HepG2 (cell line): ENCODE data around the gene ZFHX3. TPM values are rescaled to one million over a fixed set of nuclear protein-coding genes. Genes with fewer than 3 reads are reported as not detected.
"Not testable (repeated sequence)": the region's sequence is repeated elsewhere in the genome, so short reads cannot be mapped to it uniquely, and the experiment has no call there.

Source experiments
- ATAC-seq: fragments of 200-7000 bp; cut with Tn5 transposase; 3 replicates; pipeline ENCODE4 v1.9.1; 2020; ENCODE audit warnings: mild to moderate bottlenecking, moderate library complexity
- BruUV-seq: library from RNA; stranded (reverse); fragments of 400-500 nt; replicated peaks from 2 replicates; lab custom pipeline; 2021; lab: Mats Ljungman, UMichigan
- CTCF ChIA-PET: fragments of 300-600 bp; formaldehyde crosslinking; extraction: SDS; loops from one replicate; lab custom pipeline; 2021; ENCODE audit warnings: low total read pairs, inconsistent platforms, low intra/inter-chr PET ratio; lab: Yijun Ruan, JAX
- POLR2A ChIA-PET: fragments of 350-600 bp; sonication (Branson Sonifier 250); formaldehyde crosslinking; loops from one replicate; lab custom pipeline; 2020; ENCODE audit warnings: antibody characterized with exemption, inconsistent platforms; lab: Yijun Ruan, JAX
- DNase-seq: peaks from one replicate; pipeline ENCODE4 v3.0.0-alpha.2; 2015; ENCODE audit warnings: low spot score
- FAIRE-seq: peaks from 3 replicates; lab custom pipeline; 2011; peaks lifted over from hg19 to GRCh38; lab: Jason Lieb, UNC
- H2AFZ ChIP-seq: one replicate; pipeline ENCODE4 v1.6.1; 2011; ENCODE audit warnings: low read length, inconsistent platforms
- H3K27ac ChIP-seq: fragments of 300-600 bp; 3 replicates; pipeline ENCODE4 v1.8.0; 2011; ENCODE audit warnings: mixed run types, mild to moderate bottlenecking, mixed read lengths, low read length, inconsistent platforms; ENCODE audit not compliant: insufficient read depth; ENCODE audit errors: extremely low read length
- H3K27me3 ChIP-seq, 2 experiments: fragments of 200-600 bp in 1 of 2; 2 replicates in 1 of 2; 3 replicates in 1 of 2; pipeline versions ENCODE4 v1.6.0 to v1.8.0; 2011; ENCODE audit warnings: low read length in 2 of 2, mild to moderate bottlenecking in 2 of 2, moderate library complexity in 2 of 2, inconsistent platforms in 1 of 2; ENCODE audit not compliant: insufficient read depth in 2 of 2, control insufficient read depth in 1 of 2
- H3K36me3 ChIP-seq, 2 experiments: fragments of 200-600 bp in 1 of 2; replicated peaks in 1 of 2; 2 replicates in 1 of 2; 3 replicates in 1 of 2; pipeline versions ENCODE4 v1.5.1 to v1.8.0; 2011; ENCODE audit warnings: low read length in 2 of 2, inconsistent platforms in 1 of 2; ENCODE audit not compliant: insufficient read depth in 2 of 2, control insufficient read depth in 1 of 2
- H3K4me1 ChIP-seq: 2 replicates; pipeline ENCODE4 v1.5.1; 2012; ENCODE audit warnings: low read length, inconsistent platforms; ENCODE audit not compliant: insufficient read depth
- H3K4me2 ChIP-seq: 2 replicates; pipeline ENCODE4 v1.6.0; 2011; ENCODE audit warnings: low read depth, low read length, inconsistent platforms
- H3K4me3 ChIP-seq, 3 experiments: fragments of 200-600 bp in 1 of 3; sonication (generic), shearing (Covaris generic) in 1 of 3; replicated peaks in 1 of 3; 2 replicates each; pipeline ENCODE4 v1.5.1; 2011 to 2016; ENCODE audit warnings: low read length in 3 of 3, inconsistent platforms in 2 of 3, low read depth in 2 of 3, mild to moderate bottlenecking in 2 of 3, control low read depth in 1 of 3, mixed read lengths in 1 of 3; ENCODE audit not compliant: insufficient read depth in 1 of 3
- H3K79me2 ChIP-seq: one replicate; pipeline ENCODE4 v1.6.1; 2011; ENCODE audit warnings: low read length, inconsistent platforms; ENCODE audit not compliant: insufficient read depth
- H3K9ac ChIP-seq: 2 replicates; pipeline ENCODE4 v1.6.0; 2011; ENCODE audit warnings: mild to moderate bottlenecking, low read depth, low read length, inconsistent platforms; ENCODE audit not compliant: insufficient read depth
- H3K9me3 ChIP-seq: 2 replicates; pipeline ENCODE4 v1.5.1; 2012; ENCODE audit warnings: mild to moderate bottlenecking, low read length
- H4K20me1 ChIP-seq: 2 replicates; pipeline ENCODE4 v1.6.0; 2011; ENCODE audit warnings: inconsistent platforms, mild to moderate bottlenecking, low read length, moderate library complexity; ENCODE audit not compliant: insufficient read depth
- ADNP ChIP-seq: sonication (generic); formaldehyde crosslinking; IDR thresholded peaks from 2 replicates; pipeline ENCODE4 v1.4.0; 2020; ENCODE audit warnings: missing genetic modification reagents
- CEBPG ChIP-seq: IDR thresholded peaks from 2 replicates; pipeline ENCODE4 v1.6.1; 2016
- ETV6 ChIP-seq: sonication (generic); formaldehyde crosslinking; conservative IDR thresholded peaks from 2 replicates; pipeline ENCODE4 v1.4.0; 2020; ENCODE audit warnings: missing genetic modification reagents
- FLYWCH1 ChIP-seq: sonication (generic); formaldehyde crosslinking; IDR thresholded peaks from 2 replicates; pipeline ENCODE4 v1.8.1; 2023; ENCODE audit warnings: mild to moderate bottlenecking, missing genetic modification reagents
- ZNF460 ChIP-seq: sonication (generic); formaldehyde crosslinking; IDR thresholded peaks from 2 replicates; pipeline ENCODE4 v1.5.1; 2020; ENCODE audit warnings: missing genetic modification reagents, mild to moderate bottlenecking, borderline replicate concordance
- ZNF775 ChIP-seq: sonication (generic); formaldehyde crosslinking; IDR thresholded peaks from 2 replicates; pipeline ENCODE4 v1.4.0; 2020; ENCODE audit warnings: missing genetic modification reagents, mild to moderate bottlenecking, moderate library complexity, borderline replicate concordance
- WGBS: methylation state at CpG from one replicate; pipeline ENCODE4 v1.1.6; 2017; ENCODE audit warnings: low lambda C conversion rate; 5-methylcytosine and 5-hydroxymethylcytosine counted together
- in situ Hi-C: cut with HindIII; loops from 2 replicates; pipeline ENCODE4 v1.10.0; 2017; ENCODE audit warnings: low pct_unique_long_range_greater_than_20kb; ENCODE audit not compliant: extremely low pct_ligation_motif_present
- intact Hi-C: fragments of 100-400 bp; cut with micrococcal nuclease; formaldehyde crosslinking; loops from one replicate; pipeline ENCODE4 v1.10.0; 2022; ENCODE audit not compliant: unreplicated experiment
- polyA plus RNA-seq, 8 experiments: library from polyadenylated mRNA; depleted of rRNA in 3 of 8; stranded (reverse) in 7 of 8; unstranded in 1 of 8; fragments of >200 nt; fragmentation: Illumina TruSeq in 4 of 8; extraction: Trizol in 4 of 8; gene quantifications; 2 replicates each; pipeline versions ENCODE4 v1.2.1 to v1.2.3, GENCODE V29; 2011 to 2016; ENCODE audit warnings: low read depth in 4 of 8, missing spikeins in 1 of 8, mixed read lengths in 1 of 8; ENCODE audit not compliant: insufficient read depth in 1 of 8
- total RNA-seq, 5 experiments: library from RNA; depleted of rRNA; stranded (reverse); fragments of >200 nt; fragmentation: Illumina TruSeq; extraction: Trizol; gene quantifications; 2 replicates each; pipeline ENCODE4 v1.2.3, GENCODE V29; 2016; ENCODE audit warnings: low read depth in 1 of 5
- TF ChIP-seq, protein P1 (sequence below): sonication (generic); formaldehyde crosslinking; IDR thresholded peaks from 2 replicates; pipeline ENCODE4 v1.4.0; 2020; ENCODE audit warnings: mild to moderate bottlenecking, low read depth, missing genetic modification reagents

Gene ZFHX3
- total and polyA plus RNA-seq, 2 of the 13 experiments (the other 11 are each of a cell fraction or from before 2014, with no cell fraction given) = 5.0 to 6.0 TPM

DNA sequence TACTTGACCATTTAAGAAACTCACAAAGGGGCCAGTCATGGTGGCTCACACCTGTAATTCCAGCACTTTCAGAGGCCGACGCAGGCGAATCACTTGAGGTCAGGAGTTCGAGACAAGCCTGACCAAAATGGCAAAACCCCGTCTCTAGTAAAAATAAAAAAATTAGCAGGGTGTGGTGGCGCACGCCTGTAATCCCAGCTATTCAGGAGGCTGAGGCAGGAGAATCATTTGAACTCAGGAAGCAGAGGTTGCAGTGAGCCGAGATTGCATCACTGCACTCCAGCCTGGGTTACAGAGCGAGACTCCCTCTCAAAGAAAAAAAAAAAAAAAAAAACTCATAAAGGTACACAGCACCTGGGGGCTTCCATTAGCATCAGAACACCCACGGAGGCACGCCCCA is 38.2 kb downstream of the ZFHX3 start:
- ATAC-seq, FAIRE-seq, H2AFZ ChIP-seq, H3K27me3 ChIP-seq, in situ Hi-C loops, BruUV-seq, CTCF ChIA-PET, H3K4me3 ChIP-seq, POLR2A ChIA-PET, H3K4me2 ChIP-seq, H3K9ac ChIP-seq, H3K36me3 ChIP-seq, H3K9me3 ChIP-seq, H4K20me1 ChIP-seq, DNase-seq, intact Hi-C loops: not testable (repeated sequence)
- H3K4me1 ChIP-seq = peaks cover 14% of the 10 kb centered on the region
- TF ChIP-seq CEBPG (CRISPR knock-in tag) (peak; percentile 24; the same call in 1 of the 2 replicates), ZNF460 (CRISPR knock-in tag) (peak; percentile 79; the same call in 1 of the 2 replicates)
- peak overlapping the region; percentile 34 for H3K27ac ChIP-seq
- H3K79me2 ChIP-seq = peaks cover 89% of the 10 kb centered on the region
- WGBS = 96% methylated on average over 11 of the region's 11 CpGs

DNA sequence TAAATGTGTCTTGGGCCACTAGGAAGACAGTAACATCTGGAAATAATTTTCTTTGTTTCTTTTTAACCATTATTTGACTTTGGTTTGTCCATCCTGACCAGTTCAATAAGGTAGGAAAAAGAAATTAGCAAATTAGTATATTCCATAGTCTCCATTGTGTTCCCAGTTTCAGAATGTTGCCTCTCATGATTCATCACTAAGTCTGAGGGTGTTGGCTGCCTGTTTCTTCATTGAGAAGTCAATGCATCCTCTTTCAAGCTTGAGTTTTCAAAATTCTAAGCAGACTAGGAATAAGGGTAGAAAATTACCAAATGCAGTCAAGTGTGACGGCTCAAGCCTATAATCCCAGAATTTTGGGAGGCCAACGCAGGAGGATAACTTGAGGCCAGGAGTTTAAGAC is 41.9 kb downstream of the ZFHX3 start:
- Histone ChIP-seq H3K4me3 (no peak overlapping the region), H3K9me3 (peaks cover 6% of the 10 kb centered on the region), H3K27me3 (no peaks in the 10 kb centered on the region), H3K4me1 (peaks cover 15% of the 10 kb centered on the region), H3K4me2 (no peak overlapping the region), H4K20me1 (no peaks in the 10 kb centered on the region; the same call in 1 of the 2 replicates), H3K36me3 (peaks cover 0 to 1% of the 10 kb centered on the region in 2 experiments; a peak in 1 of 5 replicates), H3K9ac (no peak overlapping the region), H2AFZ (no peak overlapping the region), H3K79me2 (peaks cover 84% of the 10 kb centered on the region), H3K27ac (no peak overlapping the region)
- POLR2A ChIA-PET = no interaction called here
- TF ChIP-seq ZNF775 (CRISPR knock-in tag) (no peak), FLYWCH1 (CRISPR knock-in tag) (no peak), ADNP (CRISPR knock-in tag) (no peak), ETV6 (no peak)
- TF ChIP-seq, protein P1, sequence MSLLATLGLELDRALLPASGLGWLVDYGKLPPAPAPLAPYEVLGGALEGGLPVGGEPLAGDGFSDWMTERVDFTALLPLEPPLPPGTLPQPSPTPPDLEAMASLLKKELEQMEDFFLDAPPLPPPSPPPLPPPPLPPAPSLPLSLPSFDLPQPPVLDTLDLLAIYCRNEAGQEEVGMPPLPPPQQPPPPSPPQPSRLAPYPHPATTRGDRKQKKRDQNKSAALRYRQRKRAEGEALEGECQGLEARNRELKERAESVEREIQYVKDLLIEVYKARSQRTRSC (CRISPR knock-in tag) = no peak
- in situ Hi-C loops = no loop called here
- intact Hi-C loops = no loop called here
- BruUV-seq = no TSS peak
- FAIRE-seq (no peak), DNase-seq (no peak), ATAC-seq (no peak)
- CTCF ChIA-PET = no interaction called here
- WGBS = 100% methylated on average over 2 of the region's 2 CpGs
